Epithelial cell of esophagus (primary cell): ENCODE results near the gene MRPL3.
"Not testable (repeated sequence)": the region's sequence is repeated elsewhere in the genome, so short reads cannot be mapped to it uniquely, and the experiment has no call there.

Experiments used
- DNase-seq: peaks from one replicate; pipeline ENCODE4 v3.0.0; 2010; ENCODE audit warnings: low read depth
- H3K4me3 ChIP-seq: 2 replicates; pipeline ENCODE4 v1.5.1; 2011; ENCODE audit warnings: mild to moderate bottlenecking, low read length, control low read depth
- TF ChIP-seq, protein P1 (sequence below): IDR thresholded peaks from 2 replicates; pipeline ENCODE4 v1.5.1; 2011; ENCODE audit warnings: low read depth, mild to moderate bottlenecking, low read length, control low read depth, inconsistent platforms; ENCODE audit not compliant: insufficient read depth; ENCODE audit errors: missing control alignments

Gene MRPL3

DNA sequence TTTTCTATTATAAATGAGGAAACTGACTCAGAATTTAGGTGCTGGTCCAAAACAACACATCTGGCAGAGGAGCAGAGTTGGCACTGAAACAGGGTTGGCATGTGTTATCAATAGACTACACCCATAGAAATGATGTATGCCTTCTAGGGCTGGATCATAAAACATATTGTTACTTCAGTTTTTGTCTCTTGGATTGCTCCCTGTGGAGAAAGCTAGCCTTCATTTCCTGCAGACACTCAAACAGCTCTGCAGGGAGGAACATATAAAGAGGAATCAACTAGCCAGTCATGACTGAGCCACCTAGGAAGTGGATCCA, 507 bp upstream of the MRPL3 start:
- peak overlapping the region; percentile 87 for H3K4me3 ChIP-seq
- DNase-seq, result no peak
- TF ChIP-seq, protein P1, sequence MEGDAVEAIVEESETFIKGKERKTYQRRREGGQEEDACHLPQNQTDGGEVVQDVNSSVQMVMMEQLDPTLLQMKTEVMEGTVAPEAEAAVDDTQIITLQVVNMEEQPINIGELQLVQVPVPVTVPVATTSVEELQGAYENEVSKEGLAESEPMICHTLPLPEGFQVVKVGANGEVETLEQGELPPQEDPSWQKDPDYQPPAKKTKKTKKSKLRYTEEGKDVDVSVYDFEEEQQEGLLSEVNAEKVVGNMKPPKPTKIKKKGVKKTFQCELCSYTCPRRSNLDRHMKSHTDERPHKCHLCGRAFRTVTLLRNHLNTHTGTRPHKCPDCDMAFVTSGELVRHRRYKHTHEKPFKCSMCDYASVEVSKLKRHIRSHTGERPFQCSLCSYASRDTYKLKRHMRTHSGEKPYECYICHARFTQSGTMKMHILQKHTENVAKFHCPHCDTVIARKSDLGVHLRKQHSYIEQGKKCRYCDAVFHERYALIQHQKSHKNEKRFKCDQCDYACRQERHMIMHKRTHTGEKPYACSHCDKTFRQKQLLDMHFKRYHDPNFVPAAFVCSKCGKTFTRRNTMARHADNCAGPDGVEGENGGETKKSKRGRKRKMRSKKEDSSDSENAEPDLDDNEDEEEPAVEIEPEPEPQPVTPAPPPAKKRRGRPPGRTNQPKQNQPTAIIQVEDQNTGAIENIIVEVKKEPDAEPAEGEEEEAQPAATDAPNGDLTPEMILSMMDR, result no peak

DNA sequence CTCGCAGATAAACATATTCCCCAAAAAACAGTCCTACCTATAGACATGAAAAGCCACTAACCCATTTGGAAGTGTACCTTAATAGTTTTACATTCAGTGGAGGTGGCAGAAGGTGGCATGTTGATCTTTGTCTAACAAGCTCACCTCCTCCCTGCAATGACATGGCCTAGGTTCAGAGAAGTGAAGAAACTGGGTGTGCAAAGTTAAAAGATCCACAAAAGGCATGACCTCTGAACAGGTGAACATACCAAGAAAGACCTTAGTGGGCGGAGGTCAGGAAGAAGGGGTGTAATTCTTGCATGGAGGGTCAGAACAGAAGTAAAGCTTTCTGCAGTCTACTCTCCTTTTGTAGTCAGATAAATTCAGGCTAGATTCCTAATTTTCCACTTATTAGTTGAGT, 822 bp downstream of the MRPL3 start:
- DNase-seq, result peak; percentile 3
- H3K4me3 ChIP-seq, result peak overlapping the region; percentile 87
- TF ChIP-seq, protein P1, result no peak

DNA sequence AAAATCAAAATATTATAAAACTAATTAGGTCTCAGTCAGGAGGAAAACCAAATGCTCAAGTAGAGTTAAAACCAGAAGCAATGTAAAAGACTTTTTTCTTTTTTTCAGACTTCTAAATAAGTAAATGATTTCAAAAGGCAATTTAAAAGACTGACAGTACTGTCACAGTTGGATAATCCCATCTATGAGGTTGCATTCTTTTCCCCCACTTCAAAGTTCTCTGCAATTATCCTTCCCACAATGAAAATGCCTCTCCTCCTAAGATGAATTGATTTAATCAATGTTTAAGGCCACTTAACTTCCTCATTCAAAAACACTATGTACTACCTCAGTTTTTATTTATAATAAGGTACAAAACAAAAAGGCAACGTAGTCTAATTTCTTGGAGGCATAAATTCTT, 8.1 kb downstream of the MRPL3 start:
- no peak overlapping the region for H3K4me3 ChIP-seq
- TF ChIP-seq, protein P1, result no peak
- no peak for DNase-seq

DNA sequence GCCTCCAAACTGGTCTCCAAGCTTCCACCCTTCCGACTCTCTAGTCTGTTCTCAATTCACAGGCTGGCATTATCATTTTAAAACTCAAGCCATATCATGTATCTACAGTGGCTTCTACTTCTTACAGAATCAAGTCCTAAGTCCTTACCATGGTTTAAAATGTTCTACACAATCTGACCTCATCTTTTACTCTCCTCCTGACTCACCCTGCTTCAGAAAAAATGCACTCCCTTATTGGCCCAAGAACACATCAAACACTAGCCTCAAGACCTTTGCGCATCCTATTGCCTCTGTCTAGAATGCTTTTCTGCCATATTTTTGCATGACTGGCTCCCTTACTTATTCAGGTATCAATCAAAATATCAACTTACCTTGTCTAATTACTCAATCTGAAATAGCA, 11.0 kb downstream of the MRPL3 start:
- no peak for DNase-seq
- TF ChIP-seq, protein P1, result no peak
- H3K4me3 ChIP-seq, result no peak overlapping the region

DNA sequence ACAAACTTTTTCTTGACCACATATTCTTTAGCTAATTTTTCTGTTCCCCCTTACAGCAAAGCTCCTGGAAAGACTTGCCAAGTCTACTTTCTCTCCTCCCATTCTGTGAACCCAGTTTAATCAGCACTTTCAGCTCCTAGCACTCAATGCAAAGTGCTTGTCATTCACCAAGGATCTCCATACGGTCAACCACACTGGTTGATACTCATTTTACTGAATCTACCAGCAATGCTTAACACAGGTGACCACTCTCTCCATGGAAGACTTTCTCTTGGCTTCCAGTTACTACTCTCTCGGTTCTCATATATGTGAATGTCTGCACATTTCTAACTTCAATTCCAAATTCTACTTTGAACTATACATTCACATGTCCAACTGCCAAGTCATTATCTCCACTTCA, 11.7 kb downstream of the MRPL3 start:
- no peak overlapping the region for H3K4me3 ChIP-seq
- TF ChIP-seq, protein P1, result no peak
- no peak for DNase-seq

DNA sequence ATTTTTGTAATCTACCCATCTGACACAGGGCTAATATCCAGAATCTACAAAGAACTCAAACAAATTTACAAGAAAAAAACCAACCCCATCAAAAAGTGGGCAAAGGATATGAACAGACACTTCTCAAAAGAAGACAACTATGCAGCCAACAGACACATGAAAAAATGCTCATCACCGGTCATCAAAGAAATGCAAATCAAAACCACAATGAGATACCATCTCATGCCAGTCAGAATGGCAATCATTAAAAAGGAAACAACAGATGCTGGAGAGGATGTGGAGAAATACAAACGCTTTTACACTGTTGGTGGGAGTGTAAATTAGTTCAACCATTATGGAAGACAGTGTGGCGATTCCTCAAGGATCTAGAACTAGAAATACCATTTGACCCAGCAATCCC, 16.2 kb downstream of the MRPL3 start:
- not testable (repeated sequence) for H3K4me3 ChIP-seq, DNase-seq

DNA sequence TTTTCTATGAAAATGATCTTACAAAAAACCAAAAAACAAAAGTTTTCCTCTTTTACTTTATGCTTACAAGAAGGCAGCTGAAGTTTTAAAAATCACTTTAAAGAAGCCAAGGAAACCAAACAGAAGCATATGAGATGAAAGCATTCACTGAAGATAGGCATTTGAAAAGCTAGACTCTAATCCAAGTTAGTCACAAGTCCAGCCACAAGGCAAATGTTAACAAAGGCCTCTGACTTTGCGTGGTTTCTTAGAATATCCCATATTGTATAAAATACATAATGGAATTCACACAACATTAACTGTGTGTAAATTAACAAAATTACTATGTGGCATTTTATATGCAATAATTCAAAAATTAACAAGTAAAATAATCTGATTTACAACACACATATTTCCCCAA, 17.7 kb downstream of the MRPL3 start:
- no peak overlapping the region for H3K4me3 ChIP-seq
- no peak for DNase-seq
- TF ChIP-seq, protein P1, result no peak
